ENCODE results near the gene CBS. TPM values are rescaled to one million over a fixed set of nuclear protein-coding genes. Genes with fewer than 3 reads are reported as not detected.
"Not testable (repeated sequence)": the region's sequence is repeated elsewhere in the genome, so short reads cannot be mapped to it uniquely, and the experiment has no call there.

Gene CBS
- total RNA-seq, 1 experiment from 2014 or later, result 89.4 TPM

GRCh38 chr21:43045165-43045875 is 30.3 kb downstream of the CBS start:
- H3K9me3 Mint-ChIP-seq (ENCODE audit: unreplicated experiment); H3K4me3 Mint-ChIP-seq (ENCODE audit: unreplicated experiment); H3K27me3 Mint-ChIP-seq (ENCODE audit: insufficient read depth, unreplicated experiment); DNase-seq (ENCODE audit: unreplicated experiment); H3K27ac Mint-ChIP-seq (ENCODE audit: low read depth, unreplicated experiment); BruUV-seq (replicated peaks); H3K4me1 Mint-ChIP-seq (ENCODE audit: insufficient read depth, unreplicated experiment); H3K36me3 Mint-ChIP-seq (ENCODE audit: insufficient read depth, unreplicated experiment); POLR2A ChIA-PET; intact Hi-C loops (cut with micrococcal nuclease); CTCF ChIA-PET: not testable (repeated sequence)

DNA sequence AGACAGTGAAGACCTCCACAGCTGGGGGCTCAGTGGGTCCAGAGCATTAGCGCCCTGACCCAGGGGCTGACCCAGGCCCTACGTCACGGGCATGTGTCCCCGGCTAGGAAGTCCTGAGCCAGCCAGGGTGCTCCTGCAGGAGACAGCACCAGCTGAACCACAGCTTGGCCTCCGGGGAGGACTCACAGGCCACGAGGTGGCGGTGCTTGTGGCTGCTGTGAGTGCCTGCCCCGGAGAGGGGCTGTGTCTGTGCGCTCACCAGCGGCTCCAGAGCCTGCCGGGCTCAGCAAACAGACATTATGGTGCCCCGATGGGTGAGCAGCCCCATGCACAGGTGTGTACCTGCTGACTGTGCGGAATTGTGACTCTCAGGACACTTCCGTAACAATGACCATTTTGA is 31.1 kb downstream of the CBS start:
- CTCF ChIA-PET, result not testable (repeated sequence)

GRCh38 chr21:43043291-43043690 is 32.3 kb downstream of the CBS start:
- POLR2A ChIA-PET; H3K27ac Mint-ChIP-seq (ENCODE audit: low read depth, unreplicated experiment); H3K4me3 Mint-ChIP-seq (ENCODE audit: unreplicated experiment); BruUV-seq (replicated peaks); CTCF ChIA-PET; intact Hi-C loops (cut with micrococcal nuclease); H3K36me3 Mint-ChIP-seq (ENCODE audit: insufficient read depth, unreplicated experiment); H3K4me1 Mint-ChIP-seq (ENCODE audit: insufficient read depth, unreplicated experiment); H3K27me3 Mint-ChIP-seq (ENCODE audit: insufficient read depth, unreplicated experiment); DNase-seq (ENCODE audit: unreplicated experiment); H3K9me3 Mint-ChIP-seq (ENCODE audit: unreplicated experiment): not testable (repeated sequence)

More for the DNA sequence above, 31.1 kb downstream of the CBS start:
- H3K27ac Mint-ChIP-seq (ENCODE audit: low read depth, unreplicated experiment); H3K4me1 Mint-ChIP-seq (ENCODE audit: insufficient read depth, unreplicated experiment); BruUV-seq (replicated peaks); POLR2A ChIA-PET; H3K27me3 Mint-ChIP-seq (ENCODE audit: insufficient read depth, unreplicated experiment); H3K4me3 Mint-ChIP-seq (ENCODE audit: unreplicated experiment); H3K36me3 Mint-ChIP-seq (ENCODE audit: insufficient read depth, unreplicated experiment); DNase-seq (ENCODE audit: unreplicated experiment); intact Hi-C loops (cut with micrococcal nuclease); H3K9me3 Mint-ChIP-seq (ENCODE audit: unreplicated experiment): not testable (repeated sequence)

- H3K27ac Mint-ChIP-seq (ENCODE audit: low read depth, unreplicated experiment); H3K27me3 Mint-ChIP-seq (ENCODE audit: insufficient read depth, unreplicated experiment); BruUV-seq (replicated peaks); intact Hi-C loops (cut with micrococcal nuclease); H3K9me3 Mint-ChIP-seq (ENCODE audit: unreplicated experiment); H3K4me3 Mint-ChIP-seq (ENCODE audit: unreplicated experiment); H3K36me3 Mint-ChIP-seq (ENCODE audit: insufficient read depth, unreplicated experiment); CTCF ChIA-PET; POLR2A ChIA-PET; DNase-seq (ENCODE audit: unreplicated experiment); H3K4me1 Mint-ChIP-seq (ENCODE audit: insufficient read depth, unreplicated experiment): not testable (repeated sequence)
These were observed 33.5 kb downstream of the CBS start for GRCh38 chr21:43042169-43042568.

GRCh38 chr21:43038659-43039044 is 37.0 kb downstream of the CBS start:
- H3K27me3 Mint-ChIP-seq (ENCODE audit: insufficient read depth, unreplicated experiment); POLR2A ChIA-PET; H3K36me3 Mint-ChIP-seq (ENCODE audit: insufficient read depth, unreplicated experiment); CTCF ChIA-PET; H3K9me3 Mint-ChIP-seq (ENCODE audit: unreplicated experiment); H3K4me3 Mint-ChIP-seq (ENCODE audit: unreplicated experiment); DNase-seq (ENCODE audit: unreplicated experiment); H3K4me1 Mint-ChIP-seq (ENCODE audit: insufficient read depth, unreplicated experiment); BruUV-seq (replicated peaks); H3K27ac Mint-ChIP-seq (ENCODE audit: low read depth, unreplicated experiment); intact Hi-C loops (cut with micrococcal nuclease): not testable (repeated sequence)

- H3K27ac Mint-ChIP-seq (ENCODE audit: low read depth, unreplicated experiment); DNase-seq (ENCODE audit: unreplicated experiment); H3K36me3 Mint-ChIP-seq (ENCODE audit: insufficient read depth, unreplicated experiment); H3K9me3 Mint-ChIP-seq (ENCODE audit: unreplicated experiment); POLR2A ChIA-PET; BruUV-seq (replicated peaks); H3K4me1 Mint-ChIP-seq (ENCODE audit: insufficient read depth, unreplicated experiment); intact Hi-C loops (cut with micrococcal nuclease); H3K27me3 Mint-ChIP-seq (ENCODE audit: insufficient read depth, unreplicated experiment); CTCF ChIA-PET; H3K4me3 Mint-ChIP-seq (ENCODE audit: unreplicated experiment): not testable (repeated sequence)
These were observed 37.5 kb downstream of the CBS start for GRCh38 chr21:43037918-43038658.

- H3K27ac Mint-ChIP-seq (ENCODE audit: low read depth, unreplicated experiment); intact Hi-C loops (cut with micrococcal nuclease); DNase-seq (ENCODE audit: unreplicated experiment); H3K27me3 Mint-ChIP-seq (ENCODE audit: insufficient read depth, unreplicated experiment); H3K4me3 Mint-ChIP-seq (ENCODE audit: unreplicated experiment); POLR2A ChIA-PET; H3K9me3 Mint-ChIP-seq (ENCODE audit: unreplicated experiment); H3K4me1 Mint-ChIP-seq (ENCODE audit: insufficient read depth, unreplicated experiment); CTCF ChIA-PET; BruUV-seq (replicated peaks): not testable (repeated sequence)
- H3K36me3 Mint-ChIP-seq (ENCODE audit: insufficient read depth, unreplicated experiment), result peaks cover 13% of the 10 kb centered on the region
These were observed 38.7 kb downstream of the CBS start for GRCh38 chr21:43036889-43037288.
